Stimulated activated CD4-positive, alpha-beta T cell treated with anti-CD3 and anti-CD28 coated beads, Interleukin-2, amount 100 ng/mL, for 4 hours (primary cell): ENCODE results near the gene RHBG.
"Not testable (repeated sequence)": the region's sequence is repeated elsewhere in the genome, so short reads cannot be mapped to it uniquely, and the experiment has no call there.

Experiments
- DNase-seq: peaks from one replicate; pipeline ENCODE4 v3.0.0-alpha.2; 2020; ENCODE audit warnings: low read depth

The RHBG gene

DNA sequence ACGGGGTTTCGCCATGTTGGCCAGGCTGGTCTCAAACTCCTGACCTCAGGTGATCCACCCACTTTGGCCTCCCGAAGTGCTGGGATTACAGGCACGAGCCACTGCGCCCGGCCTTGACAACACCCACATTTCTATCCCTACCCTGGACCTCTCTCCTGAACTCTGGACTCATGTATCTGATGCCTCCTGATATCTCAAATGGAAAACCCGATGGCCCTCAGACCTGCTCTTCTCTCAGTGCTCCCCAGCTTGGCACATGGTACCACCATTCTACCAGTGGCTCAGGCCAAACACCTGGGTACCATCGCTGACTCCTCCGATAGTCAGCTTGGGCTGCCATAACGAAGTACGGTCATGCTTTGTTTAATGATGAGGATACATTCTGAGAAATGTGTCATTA is 8.5 kb upstream of the RHBG start:
- DNase-seq: no peak

DNA sequence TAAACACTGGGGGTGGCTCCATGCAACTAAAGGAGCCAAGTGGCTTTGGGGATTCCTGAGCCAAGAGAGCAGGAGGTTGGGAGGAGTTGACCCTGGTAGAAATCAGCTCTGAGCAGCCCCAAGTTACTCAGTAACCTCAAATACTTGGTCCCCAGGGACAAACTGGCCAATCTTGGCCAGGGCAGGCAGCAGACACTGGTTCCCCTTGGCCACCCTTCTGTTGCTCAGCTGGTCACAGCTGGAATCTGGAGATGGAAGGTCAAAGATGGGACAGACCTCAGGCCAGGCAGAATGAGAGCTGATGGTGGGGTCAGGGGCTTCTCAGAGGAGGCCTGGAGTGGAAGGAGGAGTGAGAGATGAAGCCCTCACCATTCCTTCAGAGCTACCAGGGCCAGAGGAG is 3.3 kb upstream of the RHBG start:
- DNase-seq: no peak

GRCh38 chr1:156366378-156367166 is 2.4 kb upstream of the RHBG start:
- no peak for DNase-seq

DNA sequence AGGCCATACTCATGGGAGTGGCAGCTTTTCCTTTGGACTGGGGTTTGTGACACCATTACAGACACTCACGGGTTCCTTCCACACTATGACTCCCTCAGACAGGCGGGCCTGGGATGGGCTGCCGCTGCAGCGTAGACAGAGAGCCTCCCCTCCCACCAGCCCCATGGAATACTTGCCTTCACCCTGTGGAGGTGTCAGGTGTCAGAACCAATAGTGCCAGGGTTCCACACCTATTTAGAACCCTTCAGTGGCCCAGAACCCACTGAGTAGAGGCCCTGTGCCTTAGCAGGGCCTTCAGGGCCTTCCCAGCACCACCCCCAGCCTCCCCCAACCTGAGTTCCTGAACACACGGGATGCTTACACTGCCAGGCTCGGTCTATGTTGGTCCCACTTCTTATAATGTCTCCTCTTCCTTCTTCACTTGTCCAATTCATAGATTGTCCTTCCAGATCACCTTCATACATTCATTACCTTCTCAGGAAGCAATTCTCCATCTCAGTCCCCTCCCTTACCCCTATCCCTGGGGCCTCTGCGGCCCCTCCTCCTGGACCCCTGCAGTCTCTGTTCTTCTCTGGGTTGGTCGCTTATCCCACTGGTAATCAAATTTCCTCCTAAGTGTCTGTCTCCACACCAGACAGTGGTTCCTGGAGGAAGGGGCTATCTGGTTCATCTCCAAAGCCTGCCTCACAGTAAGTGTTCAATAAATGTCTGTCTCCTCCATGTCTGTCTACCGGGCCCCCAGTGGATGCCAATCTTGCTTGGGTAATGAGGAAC is 1.4 kb upstream of the RHBG start:
- DNase-seq: no peak

DNA sequence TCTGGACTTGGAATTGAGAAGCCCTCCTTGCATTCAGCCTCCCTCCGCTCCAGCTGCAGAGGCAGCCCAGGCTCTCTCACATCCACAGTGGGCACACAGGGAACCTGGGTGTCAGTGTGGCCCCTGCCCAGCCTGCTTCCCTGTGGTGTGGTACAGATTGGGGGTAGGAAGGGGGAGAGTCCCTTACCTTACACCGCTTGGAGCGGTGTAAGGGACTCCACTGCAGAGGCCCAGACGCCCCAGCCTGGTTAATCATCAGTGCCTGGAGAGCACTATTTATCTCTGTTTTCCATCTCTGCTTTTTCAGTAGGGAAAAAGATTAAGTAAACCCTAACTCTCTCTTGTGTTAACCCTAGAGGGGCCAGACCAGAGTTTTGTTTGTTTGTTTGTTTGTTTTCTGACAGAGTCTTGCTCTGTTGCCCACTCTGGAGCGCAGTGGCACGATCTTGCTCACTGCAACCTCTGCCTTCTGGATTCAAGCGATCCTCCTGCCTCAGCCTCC is 803 bp upstream of the RHBG start:
- no peak for DNase-seq

- DNase-seq: not testable (repeated sequence)
These were observed 775 bp downstream of the RHBG start for GRCh38 chr1:156369685-156370286.

DNA sequence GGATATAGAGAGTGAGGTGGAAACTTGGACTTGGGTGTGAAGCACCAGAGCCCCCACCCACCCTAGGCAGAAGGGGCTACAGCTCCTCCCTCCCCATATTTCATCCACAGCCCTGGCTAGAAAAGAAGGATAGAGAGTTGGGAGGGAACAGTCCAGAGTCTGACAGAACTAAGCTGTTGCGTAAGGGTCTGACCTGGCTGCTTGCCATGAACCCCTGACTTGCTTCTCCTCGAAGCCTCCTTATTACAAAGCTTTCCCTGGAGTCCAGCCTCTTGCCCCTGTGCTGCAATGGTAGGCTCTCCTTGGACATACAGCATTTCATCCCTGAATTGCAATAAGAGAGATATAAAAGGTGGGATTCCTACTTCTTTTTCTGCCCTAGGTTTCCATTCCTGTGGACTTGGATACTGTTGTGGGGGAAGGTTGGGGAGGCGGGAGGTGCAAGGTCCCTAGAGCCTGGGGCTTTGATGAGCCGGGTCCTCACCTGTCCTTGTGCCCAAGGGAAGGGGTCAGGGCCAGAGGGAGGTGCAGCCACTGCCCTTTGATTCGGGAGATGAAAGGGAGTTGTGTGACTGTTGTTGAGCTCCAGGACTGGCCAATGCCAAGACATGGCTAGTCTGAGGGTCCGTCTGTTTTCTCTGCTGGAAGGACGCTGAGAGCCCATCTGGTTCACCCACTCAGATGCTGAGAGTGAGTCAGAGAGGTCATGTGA is 2.7 kb downstream of the RHBG start:
- no peak for DNase-seq

DNA sequence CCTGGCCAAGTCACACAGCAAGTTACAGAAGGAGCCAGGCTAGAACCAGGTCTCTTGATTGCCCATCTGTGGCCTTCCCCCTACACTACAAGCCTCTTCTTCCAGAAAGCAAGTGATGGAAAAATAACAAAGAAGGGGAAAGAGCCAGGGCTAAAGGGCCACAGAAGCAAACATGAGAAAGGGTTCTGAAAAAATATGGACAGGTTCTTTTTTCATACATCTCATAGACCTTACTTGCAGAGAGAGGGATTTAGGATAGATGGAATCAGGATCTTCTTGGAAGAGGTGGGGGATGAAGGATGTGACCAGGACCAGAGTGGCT is 3.2 kb downstream of the RHBG start:
- no peak for DNase-seq

GRCh38 chr1:156372876-156373275 is 3.9 kb downstream of the RHBG start:
- no peak for DNase-seq

DNA sequence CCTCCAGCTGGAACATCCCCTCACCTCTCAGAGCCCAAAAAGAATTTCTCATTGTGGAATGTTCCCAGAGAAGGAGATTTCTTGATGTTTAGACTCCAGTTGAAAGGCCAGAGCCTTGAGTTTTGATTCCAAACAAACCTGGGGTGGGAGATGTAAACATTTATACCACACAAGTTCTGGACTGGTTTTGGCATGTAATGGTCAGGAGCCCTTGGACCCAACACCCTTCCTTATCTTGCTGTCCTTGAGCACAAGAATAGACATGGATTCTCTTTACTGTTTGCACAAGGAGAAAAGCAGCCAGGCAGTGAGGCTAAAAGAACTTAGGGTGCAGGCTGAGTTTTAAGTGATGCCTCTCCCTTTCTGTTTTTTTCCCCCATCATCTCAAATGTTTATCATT is 4.5 kb downstream of the RHBG start:
- DNase-seq: no peak

GRCh38 chr1:156376146-156376545 is 7.1 kb downstream of the RHBG start:
- no peak for DNase-seq

DNA sequence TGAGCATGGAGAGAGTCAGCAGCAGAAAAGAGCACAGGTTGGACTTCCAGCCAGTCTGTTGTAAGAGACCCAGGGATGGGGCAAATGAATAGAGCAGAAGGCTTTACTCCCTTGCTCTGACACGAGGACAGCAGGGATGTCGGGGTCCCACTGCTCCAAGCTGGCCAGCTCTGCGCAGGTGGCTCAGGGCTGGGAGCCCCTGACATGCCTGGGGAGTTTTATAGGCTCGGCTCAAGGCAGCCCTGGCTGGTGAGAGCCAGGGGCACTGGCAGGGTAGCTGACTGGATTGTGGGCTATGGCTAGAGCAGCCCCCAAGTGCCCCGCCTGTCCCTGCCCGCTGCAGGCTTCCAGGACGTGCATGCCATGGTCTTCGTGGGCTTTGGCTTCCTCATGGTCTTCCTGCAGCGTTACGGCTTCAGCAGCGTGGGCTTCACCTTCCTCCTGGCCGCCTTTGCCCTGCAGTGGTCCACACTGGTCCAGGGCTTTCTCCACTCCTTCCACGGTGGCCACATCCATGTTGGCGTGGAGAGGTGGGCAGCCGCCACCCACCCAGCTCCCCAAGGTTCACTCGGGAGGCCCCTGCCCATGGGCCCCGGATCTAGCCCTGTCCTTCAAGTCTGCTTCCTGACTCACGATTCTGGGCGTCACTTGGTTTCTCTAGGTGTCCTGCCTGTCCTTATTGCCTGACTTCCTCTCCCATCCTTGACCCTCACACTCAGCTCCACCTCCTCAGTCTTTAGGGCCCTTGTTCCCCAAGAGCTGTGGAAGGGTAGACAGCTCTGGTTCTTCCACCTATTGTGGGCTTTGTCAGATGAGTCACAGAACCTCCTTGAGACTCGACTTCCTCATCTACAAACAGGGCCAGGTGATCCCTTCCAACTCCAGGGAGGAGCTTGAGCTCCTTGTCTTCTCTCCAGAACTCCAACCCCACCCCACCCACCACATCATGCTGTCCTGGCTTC is 8.2 kb downstream of the RHBG start:
- no peak for DNase-seq

DNA sequence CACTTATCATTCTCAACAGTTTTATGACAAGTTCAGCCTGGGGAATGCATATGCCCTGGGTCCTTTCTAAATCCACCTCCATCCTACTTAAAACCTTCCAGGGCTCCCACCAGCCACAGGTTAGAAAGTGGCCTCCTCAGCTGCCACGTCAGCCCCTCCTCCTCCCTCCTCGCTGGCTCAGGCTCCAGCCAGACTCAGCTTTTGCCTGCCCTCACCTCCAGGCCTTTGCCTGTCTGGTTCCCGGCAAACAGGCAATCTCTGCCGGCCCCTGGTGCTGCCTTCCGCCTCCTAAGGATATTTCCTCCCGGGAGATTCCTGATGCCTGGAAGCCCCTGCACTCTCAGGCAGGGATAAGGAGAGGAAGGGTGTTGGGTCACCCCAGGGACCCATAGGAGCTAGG is 9.5 kb downstream of the RHBG start:
- no peak for DNase-seq

DNA sequence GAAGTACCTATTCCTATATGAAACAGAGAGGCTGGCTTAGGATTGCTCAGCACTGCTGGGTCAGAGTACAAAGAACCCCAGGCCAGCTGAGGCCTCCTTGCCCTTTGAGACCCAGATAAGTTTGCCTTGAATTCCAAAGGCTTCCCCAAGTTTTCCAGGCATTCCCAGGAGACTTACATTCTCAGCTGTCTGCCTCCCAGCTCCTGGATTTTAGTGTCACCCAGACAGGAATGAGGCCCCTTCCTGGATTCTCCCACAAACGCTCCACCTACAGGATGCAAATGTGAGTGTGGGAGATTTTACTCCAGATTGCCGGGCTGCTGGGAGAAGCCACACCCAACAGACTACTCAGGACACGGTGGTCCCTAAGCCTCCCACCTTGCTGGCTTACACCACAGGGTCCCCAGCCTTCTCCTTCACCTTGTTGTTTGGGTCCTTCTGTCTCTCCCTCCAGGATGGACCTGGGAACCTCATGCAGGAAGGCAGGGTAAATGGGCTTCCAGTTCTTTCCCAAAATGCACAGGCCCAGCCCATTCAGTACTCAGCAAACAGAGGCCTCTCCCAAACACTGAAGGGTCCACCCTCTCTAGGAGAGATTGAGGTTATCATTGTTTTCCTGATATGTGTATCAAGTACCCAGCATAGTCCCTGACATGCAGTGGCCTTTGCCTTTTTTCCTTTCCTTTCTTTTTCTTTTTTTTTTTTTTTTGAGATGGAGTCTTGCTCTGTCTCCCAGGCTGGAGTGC is 10.6 kb downstream of the RHBG start:
- no peak for DNase-seq

GRCh38 chr1:156382561-156382960 is 13.6 kb downstream of the RHBG start:
- no peak for DNase-seq

GRCh38 chr1:156383023-156383422 is 14.0 kb downstream of the RHBG start:
- peak; percentile 48 for DNase-seq

GRCh38 chr1:156384007-156384406 is 15.0 kb downstream of the RHBG start:
- no peak for DNase-seq

- no peak for DNase-seq
These were observed 15.6 kb downstream of the RHBG start for GRCh38 chr1:156384658-156385057.

- peak; percentile 60 for DNase-seq
These were observed 16.6 kb downstream of the RHBG start for GRCh38 chr1:156385534-156386031.

DNA sequence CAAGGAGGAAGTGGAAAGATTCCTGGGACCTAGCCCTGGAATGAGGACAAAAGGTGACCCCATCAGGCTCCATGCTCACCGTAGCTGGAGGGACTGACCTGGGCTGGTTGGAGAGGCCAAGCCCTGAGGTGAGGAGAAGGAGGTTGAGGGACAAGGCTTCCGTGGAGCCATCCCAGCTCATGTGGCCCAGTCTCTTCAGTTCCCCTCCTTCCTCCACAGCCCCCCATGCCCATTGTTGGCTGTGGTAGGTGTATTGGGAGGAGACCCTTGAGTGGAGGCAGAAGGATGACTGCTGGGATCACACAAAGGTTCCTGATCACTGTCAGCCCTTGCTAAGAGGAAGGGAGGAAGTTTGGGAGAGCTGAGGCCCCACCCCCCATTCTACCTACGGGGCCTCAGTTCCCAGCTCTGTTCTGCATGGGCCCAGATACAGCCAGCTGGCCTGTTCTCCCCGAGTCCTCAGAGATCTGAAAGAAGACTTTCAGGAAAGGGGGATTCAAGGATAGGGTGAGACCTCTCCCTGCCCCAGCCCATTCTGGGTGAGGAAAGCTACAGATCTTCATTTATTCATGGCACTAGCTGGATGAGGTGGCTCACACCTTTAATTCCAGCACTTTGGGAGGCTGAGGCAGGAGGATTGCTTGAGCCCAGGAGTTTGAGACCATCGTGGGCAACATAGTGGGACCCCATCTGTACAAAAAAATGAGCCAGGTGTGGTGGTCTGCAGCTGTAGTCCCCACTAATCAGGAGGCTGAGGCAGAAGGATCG is 17.3 kb downstream of the RHBG start:
- no peak for DNase-seq
